CD4-positive, alpha-beta T cell treated with Interleukin-2 at 100 ng/mL for 4 hours (primary cell): ENCODE results near the gene DYNLT4.
"Not testable (repeated sequence)": the region's sequence is repeated elsewhere in the genome, so short reads cannot be mapped to it uniquely, and the experiment has no call there.

ENCODE experiments used
- DNase-seq: peaks from one replicate; pipeline ENCODE4 v3.0.0-alpha.2; 2020; ENCODE audit warnings: low spot score

Gene DYNLT4

GRCh38 chr1:44788120-44788860 lies 18.9 kb downstream of the DYNLT4 start, which contains the start of gene BEST4:
BEST4 (minus strand) TSS chr1:44788170; CDS start chr1:44787705, 465 bp downstream.
- no peak for DNase-seq

- DNase-seq = no peak
Measured at GRCh38 chr1:44787506-44787905, 19.6 kb downstream of the DYNLT4 start.

- no peak for DNase-seq
Measured at GRCh38 chr1:44786841-44787426, 20.2 kb downstream of the DYNLT4 start.

GRCh38 chr1:44786138-44786840 lies 20.9 kb downstream of the DYNLT4 start:
- DNase-seq = peak; percentile 79

GRCh38 chr1:44785501-44786137 lies 21.5 kb downstream of the DYNLT4 start:
- DNase-seq = no peak

- no peak for DNase-seq
Measured at GRCh38 chr1:44785029-44785380, 22.1 kb downstream of the DYNLT4 start.

GRCh38 chr1:44784094-44785028 lies 22.8 kb downstream of the DYNLT4 start:
- peak; percentile 42 for DNase-seq

GRCh38 chr1:44783697-44784093 lies 23.5 kb downstream of the DYNLT4 start:
- no peak for DNase-seq

GRCh38 chr1:44780583-44781121 lies 26.5 kb downstream of the DYNLT4 start:
- no peak for DNase-seq

- DNase-seq = no peak
Measured at GRCh38 chr1:44778705-44779576, 28.2 kb downstream of the DYNLT4 start.

- no peak for DNase-seq
Measured at GRCh38 chr1:44777969-44778635, 29.0 kb downstream of the DYNLT4 start.

- DNase-seq = no peak
Measured at GRCh38 chr1:44777547-44777946, 29.6 kb downstream of the DYNLT4 start.

- DNase-seq = no peak
Measured at GRCh38 chr1:44776730-44777068, 30.5 kb downstream of the DYNLT4 start.

GRCh38 chr1:44775930-44776729 lies 31.0 kb downstream of the DYNLT4 start:
- DNase-seq = peak; percentile 40

- DNase-seq = peak; percentile 92
Measured at GRCh38 chr1:44775078-44775929, 31.8 kb downstream of the DYNLT4 start, which contains the start of gene RPS8. RPS8 (plus strand) TSS chr1:44775540; CDS start chr1:44775597, 57 bp downstream.

- not testable (repeated sequence) for DNase-seq
Measured at GRCh38 chr1:44766421-44766820, 40.7 kb downstream of the DYNLT4 start.

GRCh38 chr1:44760876-44761275 lies 46.3 kb downstream of the DYNLT4 start:
- no peak for DNase-seq

GRCh38 chr1:44759077-44759476 lies 48.1 kb downstream of the DYNLT4 start:
- DNase-seq = no peak
